Temporal lobe (tissue), 2 donors: ENCODE results near the gene CRB3. TPM values are rescaled to one million over a fixed set of nuclear protein-coding genes. Genes with fewer than 3 reads are reported as not detected.

Source experiments
- small RNA-seq: library from RNA; depleted of rRNA; stranded (forward); fragments of <200 nt; gene quantifications from one replicate; pipeline ENCODE3, GENCODE V24; 2014; ENCODE audit warnings: low replicate concordance
- total RNA-seq: library from RNA; depleted of rRNA; stranded (reverse); fragments of >200 nt; gene quantifications from one replicate; pipeline ENCODE4 v1.2.3, GENCODE V29; 2014

CRB3 gene
- total RNA-seq, 1 donor from 2014 or later, result 0.25 TPM

Small RNA genes lying within 50 kb of the gene (small RNA-seq; reads per million reads assigned to genes)
- not detected for gene AC010503.2

Other genes with a start within 250 kb of the CRB3 start
- gene MLLT1, start 184.3 kb upstream of the CRB3 start, total RNA-seq, result 15.5 TPM
- gene ACER1, start 130.7 kb upstream of the CRB3 start, total RNA-seq, result not detected
- gene CLPP, start 102.7 kb upstream of the CRB3 start, total RNA-seq, result 18.7 TPM
- 30.0 TPM for gene ALKBH7, start 91.5 kb upstream of the CRB3 start, total RNA-seq
- gene PSPN, start 88.3 kb upstream of the CRB3 start, total RNA-seq, result 3.0 TPM
- 35.4 TPM for gene GTF2F1, start 71.1 kb upstream of the CRB3 start, total RNA-seq
- gene KHSRP, start 39.5 kb upstream of the CRB3 start, total RNA-seq, result 120 TPM
- 0.98 TPM for gene SLC25A41, start 30.5 kb upstream of the CRB3 start, total RNA-seq
- 38.8 TPM for gene SLC25A23, start 4.5 kb upstream of the CRB3 start, total RNA-seq
- 0.25 TPM for gene DENND1C, start 17.5 kb downstream of the CRB3 start, total RNA-seq
- gene TUBB4A, start 38.0 kb downstream of the CRB3 start, total RNA-seq, result 116 TPM
- 1.5 TPM for gene TNFSF9, start 66.8 kb downstream of the CRB3 start, total RNA-seq
- not detected for gene CD70, start 126.9 kb downstream of the CRB3 start, total RNA-seq
- not detected for gene TNFSF14, start 205.9 kb downstream of the CRB3 start, total RNA-seq